ENCODE data around the gene SGPP2. TPM values are rescaled to one million over a fixed set of nuclear protein-coding genes. Genes with fewer than 3 reads are reported as not detected.
"Not testable (repeated sequence)": the region's sequence is repeated elsewhere in the genome, so short reads cannot be mapped to it uniquely, and the experiment has no call there.

Gene SGPP2
- total RNA-seq, 2 experiments from 2014 or later = not detected

GRCh38 chr2:222410534-222410933 lies 13.8 kb upstream of the SGPP2 start:
- Histone ChIP-seq H3K4me3 (ENCODE audit: low read depth, low read length, poor library complexity, severe bottlenecking) (no peak overlapping the region), H2AFZ (ENCODE audit: low read length) (no peak overlapping the region), H3K27ac (ENCODE audit: low read depth, low read length, poor library complexity, severe bottlenecking) (no peak overlapping the region), H3K9me2 (ENCODE audit: insufficient read depth, low read length) (no peaks in the 10 kb centered on the region), H3K36me3 (ENCODE audit: insufficient read depth, low read length) (no peaks in the 10 kb centered on the region), H3K9me3 (ENCODE audit: low read length) (peaks cover 7% of the 10 kb centered on the region; the same call in 1 of the 2 replicates), H3K79me2 (ENCODE audit: insufficient read depth, low read depth, low read length) (no peaks in the 10 kb centered on the region), H4K20me1 (ENCODE audit: insufficient read depth, low read length) (no peaks in the 10 kb centered on the region), H3K4me1 (ENCODE audit: insufficient read depth, low read length, poor library complexity, severe bottlenecking) (no peaks in the 10 kb centered on the region), H3K4me2 (ENCODE audit: low read length) (no peak overlapping the region)
- BruUV-seq (replicated peaks) = no TSS peak
- ChIA-PET POLR2A (interaction anchor here (0.7 kb wide), 1 partner anchor 11 kb away, joined by 3 read pairs; no protein-coding TSS in a partner anchor), CTCF (ENCODE audit: unreplicated experiment) (no interaction called here)
- intact Hi-C loops (cut with micrococcal nuclease; ENCODE audit: unreplicated experiment) = no loop called here
- TF ChIP-seq EZH2phosphoT487 (IDR thresholded peaks at IDR 0.05; ENCODE audit: borderline replicate concordance, low read depth, low read length) (no peak), CTCF (conservative IDR thresholded peaks at IDR 0.05; ENCODE audit: low read length) (no peak)
- DNase-seq (ENCODE audit: low spot score) = no peak

GRCh38 chr2:222412334-222412733 lies 12.0 kb upstream of the SGPP2 start:
- H2AFZ ChIP-seq (ENCODE audit: low read length); H3K79me2 ChIP-seq (ENCODE audit: insufficient read depth, low read depth, low read length); H3K36me3 ChIP-seq (ENCODE audit: insufficient read depth, low read length); H3K9me3 ChIP-seq (ENCODE audit: low read length); H3K4me1 ChIP-seq (ENCODE audit: insufficient read depth, low read length, poor library complexity, severe bottlenecking); H3K4me3 ChIP-seq (ENCODE audit: low read depth, low read length, poor library complexity, severe bottlenecking); intact Hi-C loops (cut with micrococcal nuclease; ENCODE audit: unreplicated experiment); CTCF ChIA-PET (ENCODE audit: unreplicated experiment); DNase-seq (ENCODE audit: low spot score); BruUV-seq (replicated peaks); H3K4me2 ChIP-seq (ENCODE audit: low read length); H4K20me1 ChIP-seq (ENCODE audit: insufficient read depth, low read length); H3K9me2 ChIP-seq (ENCODE audit: insufficient read depth, low read length); H3K27ac ChIP-seq (ENCODE audit: low read depth, low read length, poor library complexity, severe bottlenecking): not testable (repeated sequence)
- POLR2A ChIA-PET = interaction anchor here (0.6 kb wide), 1 partner anchor 1002 kb away, joined by 4 read pairs; no protein-coding TSS in a partner anchor

- no TSS peak for BruUV-seq (replicated peaks)
- no peak overlapping the region for H3K27ac ChIP-seq (ENCODE audit: low read depth, low read length, poor library complexity, severe bottlenecking)
- no peaks in the 10 kb centered on the region for H3K79me2 ChIP-seq (ENCODE audit: insufficient read depth, low read depth, low read length)
- ChIA-PET POLR2A (interaction anchor here (0.7 kb wide), 1 partner anchor 71 kb away, joined by 3 read pairs; no protein-coding TSS in a partner anchor), CTCF (ENCODE audit: unreplicated experiment) (no interaction called here)
- H3K9me3 ChIP-seq (ENCODE audit: low read length) = peaks cover 7% of the 10 kb centered on the region; the same call in 1 of the 2 replicates
- no peaks in the 10 kb centered on the region for H4K20me1 ChIP-seq (ENCODE audit: insufficient read depth, low read length)
- H3K36me3 ChIP-seq (ENCODE audit: insufficient read depth, low read length) = no peaks in the 10 kb centered on the region
- H2AFZ ChIP-seq (ENCODE audit: low read length) = no peak overlapping the region
- peak; percentile 12 for DNase-seq (ENCODE audit: low spot score)
- no peak overlapping the region for H3K4me2 ChIP-seq (ENCODE audit: low read length)
- H3K9me2 ChIP-seq (ENCODE audit: insufficient read depth, low read length) = no peaks in the 10 kb centered on the region
- TF ChIP-seq EZH2phosphoT487 (IDR thresholded peaks at IDR 0.05; ENCODE audit: borderline replicate concordance, low read depth, low read length) (no peak), CTCF (conservative IDR thresholded peaks at IDR 0.05; ENCODE audit: low read length) (no peak)
- H3K4me1 ChIP-seq (ENCODE audit: insufficient read depth, low read length, poor library complexity, severe bottlenecking) = no peaks in the 10 kb centered on the region
- intact Hi-C loops (cut with micrococcal nuclease; ENCODE audit: unreplicated experiment) = no loop called here
- H3K4me3 ChIP-seq (ENCODE audit: low read depth, low read length, poor library complexity, severe bottlenecking) = no peak overlapping the region
These were observed 10.9 kb upstream of the SGPP2 start for GRCh38 chr2:222413295-222413911.
